GM23338 (cell line): ENCODE data around the gene EZR. TPM values are rescaled to one million over a fixed set of nuclear protein-coding genes. Genes with fewer than 3 reads are reported as not detected.

ENCODE experiments used
- ATAC-seq: fragments of 200-7000 bp; cut with Tn5 transposase; 3 replicates; pipeline ENCODE4 v1.9.1; 2020
- DNase-seq: peaks from one replicate; pipeline ENCODE4 v3.0.0-alpha.2; 2015; ENCODE audit warnings: low spot score
- H2AFZ ChIP-seq: fragments of 200-600 bp; sonication (generic); 2 replicates; pipeline ENCODE4 v1.8.0; 2016; ENCODE audit warnings: antibody characterized with exemption, mild to moderate bottlenecking, moderate library complexity
- H3F3A ChIP-seq: fragments of 200-600 bp; sonication (generic); replicated peaks from 2 replicates; pipeline ENCODE4 v1.8.0; 2017; ENCODE audit warnings: antibody characterized with exemption, mixed run types, low read depth
- H3K27ac ChIP-seq: fragments of 200-600 bp; sonication (generic); 2 replicates; pipeline ENCODE4 v1.6.1; 2016; ENCODE audit warnings: low read depth
- H3K27me3 ChIP-seq: fragments of 200-600 bp; sonication (generic); 2 replicates; pipeline ENCODE4 v1.8.0; 2016; ENCODE audit warnings: mild to moderate bottlenecking, mixed run types, moderate library complexity; ENCODE audit not compliant: insufficient read depth
- H3K36me3 ChIP-seq: fragments of 200-600 bp; sonication (generic); 2 replicates; pipeline ENCODE4 v1.8.0; 2016; ENCODE audit warnings: mild to moderate bottlenecking; ENCODE audit not compliant: insufficient read depth
- H3K4me1 ChIP-seq: fragments of 200-600 bp; sonication (generic); 2 replicates; pipeline ENCODE4 v1.8.0; 2016; ENCODE audit warnings: mild to moderate bottlenecking, moderate library complexity; ENCODE audit not compliant: insufficient read depth
- H3K4me2 ChIP-seq: fragments of 200-600 bp; sonication (generic); 2 replicates; pipeline ENCODE4 v1.7.1; 2017; ENCODE audit warnings: mixed run types
- H3K4me3 ChIP-seq: fragments of 200-600 bp; sonication (generic); 2 replicates; pipeline ENCODE4 v1.6.1; 2016; ENCODE audit warnings: mixed run types
- H3K79me2 ChIP-seq: fragments of 200-600 bp; sonication (generic); replicated peaks from 2 replicates; pipeline ENCODE4 v1.8.0; 2017; ENCODE audit warnings: mild to moderate bottlenecking; ENCODE audit not compliant: insufficient read depth
- H3K9me2 ChIP-seq: fragments of 200-600 bp; sonication (generic); 2 replicates; pipeline ENCODE4 v1.8.0; 2017; ENCODE audit not compliant: insufficient read depth
- H4K20me1 ChIP-seq: fragments of 200-600 bp; sonication (generic); replicated peaks from 2 replicates; pipeline ENCODE4 v1.8.0; 2017; ENCODE audit warnings: mild to moderate bottlenecking; ENCODE audit not compliant: insufficient read depth
- H3K27ac Mint-ChIP-seq: 2 replicates; pipeline ENCODE4 v1.8.0; 2020; ENCODE audit warnings: inconsistent platforms, mild to moderate bottlenecking, moderate library complexity, mixed read lengths
- H3K27me3 Mint-ChIP-seq: 3 replicates; pipeline ENCODE4 v1.8.0; 2022; ENCODE audit warnings: low read depth, mild to moderate bottlenecking, moderate library complexity, mixed read lengths, inconsistent platforms; ENCODE audit not compliant: insufficient read depth, poor library complexity
- H3K36me3 Mint-ChIP-seq: 3 replicates; pipeline ENCODE4 v1.8.0; 2021; ENCODE audit warnings: low read depth, mild to moderate bottlenecking, inconsistent platforms, moderate library complexity, mixed read lengths
- H3K4me1 Mint-ChIP-seq: 3 replicates; pipeline ENCODE4 v1.8.0; 2020; ENCODE audit warnings: mild to moderate bottlenecking, inconsistent platforms, mixed read lengths
- H3K4me3 Mint-ChIP-seq: 3 replicates; pipeline ENCODE4 v1.8.0; 2021; ENCODE audit warnings: moderate library complexity, mild to moderate bottlenecking, inconsistent platforms, mixed read lengths
- H3K9me3 Mint-ChIP-seq: 3 replicates; pipeline ENCODE4 v1.8.0; 2020; ENCODE audit warnings: moderate library complexity, mild to moderate bottlenecking, inconsistent platforms, mixed read lengths
- EZH2 ChIP-seq: fragments of 200-600 bp; sonication (generic); IDR thresholded peaks from one replicate; pipeline ENCODE4 v1.8.0; 2017; ENCODE audit warnings: antibody characterized with exemption, mild to moderate bottlenecking, low read depth; ENCODE audit not compliant: unreplicated experiment
- POLR2AphosphoS5 ChIP-seq: IDR thresholded peaks from 2 replicates; pipeline ENCODE4 v1.6.1; 2016; ENCODE audit warnings: antibody characterized with exemption, low read depth
- ZNF114 ChIP-seq: fragments of 250-450 bp; sonication (Bioruptor Pico); IDR thresholded peaks from 2 replicates; pipeline ENCODE4 v1.5.0; 2020; ENCODE audit warnings: mild to moderate bottlenecking, moderate library complexity
- ZNF462 ChIP-seq: fragments of 250-450 bp; sonication (Bioruptor Pico); IDR thresholded peaks from 2 replicates; pipeline ENCODE4 v1.5.0; 2020; ENCODE audit warnings: mild to moderate bottlenecking, moderate library complexity
- polyA plus RNA-seq: library from polyadenylated mRNA; unstranded; fragments of >200 nt; fragmentation: Nextera tagmentation; extraction: Ambion mirVana; gene quantifications from 2 replicates; pipeline ENCODE4 v1.2.1, GENCODE V29; 2016
- total RNA-seq: library from RNA; depleted of rRNA; stranded (reverse); fragments of >200 nt; shearing (Covaris generic); gene quantifications from 2 replicates; pipeline ENCODE4 v1.2.3, GENCODE V29; 2014

The EZR gene
- total and polyA plus RNA-seq, 2 experiments from 2014 or later: 199 to 208 TPM

GRCh38 chr6:158771399-158772152, 47.6 kb downstream of the EZR start:
- H3K36me3 Mint-ChIP-seq: peaks cover 99% of the 10 kb centered on the region
- H3K4me3 Mint-ChIP-seq: no peak overlapping the region
- ATAC-seq: no peak

More at GRCh38 chr6:158771399-158772152, 47.6 kb downstream of the EZR start:
- no peak overlapping the region for H2AFZ ChIP-seq
- no peak overlapping the region for H3K4me3 ChIP-seq
- peaks cover 55% of the 10 kb centered on the region for H3F3A ChIP-seq
- no peaks in the 10 kb centered on the region for H3K9me3 Mint-ChIP-seq
- H3K9me2 ChIP-seq: no peaks in the 10 kb centered on the region
- no peak for DNase-seq
- peaks cover 8% of the 10 kb centered on the region; the same call in 1 of the 2 replicates for H3K4me1 ChIP-seq
- peaks cover 40% of the 10 kb centered on the region for H3K4me1 Mint-ChIP-seq
- H3K27ac ChIP-seq: peak overlapping the region; percentile 59; the same call in 1 of the 2 replicates
- H4K20me1 ChIP-seq: peaks cover 34% of the 10 kb centered on the region
- peaks cover 40% of the 10 kb centered on the region for H3K27me3 Mint-ChIP-seq
- no peak overlapping the region for H3K4me2 ChIP-seq
- peaks cover 13% of the 10 kb centered on the region for H3K79me2 ChIP-seq
- 0 out of 2 replicates have a peak overlapping the region, but pooled peaks have one; percentile 17 for H3K27ac Mint-ChIP-seq
- TF ChIP-seq POLR2AphosphoS5: 0 out of 2 replicates have a peak, but pooled peaks have one; percentile 11
- TF ChIP-seq ZNF462 (CRISPR knock-in tag): no peak
- TF ChIP-seq EZH2: no peak
- no peak for TF ChIP-seq ZNF114 (CRISPR knock-in tag)
- H3K27me3 ChIP-seq: no peaks in the 10 kb centered on the region
- H3K36me3 ChIP-seq: peaks cover 73% of the 10 kb centered on the region
